NCI-H2227 (cell line): Measurements from ENCODE around the gene EXOC3L1.

ENCODE experiments used
- DNase-seq: peaks from one replicate; lab custom pipeline; 2025; ENCODE audit not compliant: unreplicated experiment; lab: John Stamatoyannopoulos, UW

The EXOC3L1 gene

GRCh38 chr16:67190041-67190440, at the start of gene EXOC3L1:
Gene EXOC3L1 (minus strand): TSS chr16:67190136. CDS start chr16:67189676, 460 bp downstream.
- DNase-seq: no peak

- DNase-seq: no peak
Observed at GRCh38 chr16:67238806-67239470, 49.0 kb upstream of the EXOC3L1 start.

GRCh38 chr16:67238278-67238575, 48.3 kb upstream of the EXOC3L1 start:
- no peak for DNase-seq

GRCh38 chr16:67237396-67238277, 47.7 kb upstream of the EXOC3L1 start:
- no peak for DNase-seq

GRCh38 chr16:67236563-67237395, 46.8 kb upstream of the EXOC3L1 start:
- peak; percentile 31 for DNase-seq

GRCh38 chr16:67235816-67236562, 46.1 kb upstream of the EXOC3L1 start:
- DNase-seq: no peak

GRCh38 chr16:67234180-67234597, 44.3 kb upstream of the EXOC3L1 start:
- no peak for DNase-seq

GRCh38 chr16:67233596-67233995, 43.7 kb upstream of the EXOC3L1 start:
- no peak for DNase-seq

GRCh38 chr16:67230809-67231660, 41.1 kb upstream of the EXOC3L1 start:
- no peak for DNase-seq

GRCh38 chr16:67229906-67230808, 40.2 kb upstream of the EXOC3L1 start:
- DNase-seq: no peak

- DNase-seq: no peak
Observed at GRCh38 chr16:67228905-67229304, 39.0 kb upstream of the EXOC3L1 start.

GRCh38 chr16:67228034-67228785, 38.3 kb upstream of the EXOC3L1 start:
- DNase-seq: no peak

GRCh38 chr16:67227567-67227921, 37.6 kb upstream of the EXOC3L1 start:
- no peak for DNase-seq

GRCh38 chr16:67226804-67227566, 37.0 kb upstream of the EXOC3L1 start, which contains the start of gene TMEM208:
Gene TMEM208 (plus strand): TSS chr16:67227130. CDS start chr16:67227219, 89 bp downstream.
- DNase-seq: peak; percentile 98

GRCh38 chr16:67226295-67226803, 36.4 kb upstream of the EXOC3L1 start:
- no peak for DNase-seq

- no peak for DNase-seq
Observed at GRCh38 chr16:67223992-67224391, 34.1 kb upstream of the EXOC3L1 start.
